Astrocyte (in vitro differentiated cells and primary cell): ENCODE data around the gene ACACB. TPM values are rescaled to one million over a fixed set of nuclear protein-coding genes. Genes with fewer than 3 reads are reported as not detected.

Experiments
- DNase-seq: peaks from one replicate; pipeline ENCODE4 v3.0.0-alpha.2; 2010; ENCODE audit warnings: low read depth
- FAIRE-seq: peaks from 2 replicates; lab custom pipeline; 2011; peaks lifted over from hg19 to GRCh38; lab: Jason Lieb, UNC
- H2AFZ ChIP-seq: 2 replicates; pipeline ENCODE4 v1.6.0; 2012; ENCODE audit warnings: low read depth, low read length, inconsistent platforms
- H3K27ac ChIP-seq: 2 replicates; pipeline ENCODE4 v1.5.1; 2011; ENCODE audit warnings: low read depth, low read length, inconsistent platforms
- H3K27me3 ChIP-seq: 2 replicates; pipeline ENCODE4 v1.6.0; 2011; ENCODE audit warnings: low read length, inconsistent platforms; ENCODE audit not compliant: insufficient read depth
- H3K36me3 ChIP-seq: 2 replicates; pipeline ENCODE4 v1.5.1; 2011; ENCODE audit warnings: low read length, inconsistent platforms; ENCODE audit not compliant: insufficient read depth
- H3K4me1 ChIP-seq: 2 replicates; pipeline ENCODE4 v1.5.1; 2011; ENCODE audit warnings: low read length, inconsistent platforms; ENCODE audit not compliant: insufficient read depth
- H3K4me2 ChIP-seq: 2 replicates; pipeline ENCODE4 v1.6.0; 2012; ENCODE audit warnings: low read length, inconsistent platforms
- H3K4me3 ChIP-seq: 2 replicates; pipeline ENCODE4 v1.5.1; 2011; ENCODE audit warnings: low read depth, mild to moderate bottlenecking, low read length, inconsistent platforms; ENCODE audit not compliant: insufficient read depth
- H3K79me2 ChIP-seq: 2 replicates; pipeline ENCODE4 v1.6.0; 2012; ENCODE audit warnings: mild to moderate bottlenecking, low read length, inconsistent platforms; ENCODE audit not compliant: insufficient read depth
- H3K9ac ChIP-seq: 2 replicates; pipeline ENCODE4 v1.6.0; 2012; ENCODE audit warnings: mild to moderate bottlenecking, low read length, inconsistent platforms
- H3K9me3 ChIP-seq: 2 replicates; pipeline ENCODE4 v1.5.1; 2012; ENCODE audit warnings: low read depth, mild to moderate bottlenecking, low read length, inconsistent platforms; ENCODE audit not compliant: insufficient read depth
- H4K20me1 ChIP-seq: 2 replicates; pipeline ENCODE4 v1.6.0; 2012; ENCODE audit warnings: low read length, inconsistent platforms; ENCODE audit not compliant: insufficient read depth
- H3K27ac Mint-ChIP-seq: one replicate; pipeline ENCODE4 v1.8.0; 2021; ENCODE audit warnings: mild to moderate bottlenecking, mixed read lengths; ENCODE audit not compliant: unreplicated experiment
- H3K27me3 Mint-ChIP-seq: one replicate; pipeline ENCODE4 v1.8.0; 2021; ENCODE audit warnings: low read depth, mixed read lengths; ENCODE audit not compliant: unreplicated experiment
- H3K36me3 Mint-ChIP-seq: one replicate; pipeline ENCODE4 v1.8.0; 2021; ENCODE audit warnings: low read depth, mixed read lengths; ENCODE audit not compliant: unreplicated experiment
- H3K4me1 Mint-ChIP-seq: one replicate; pipeline ENCODE4 v1.8.0; 2021; ENCODE audit warnings: low read depth, mixed read lengths; ENCODE audit not compliant: unreplicated experiment
- H3K4me3 Mint-ChIP-seq: one replicate; pipeline ENCODE4 v1.8.0; 2021; ENCODE audit warnings: mild to moderate bottlenecking, moderate library complexity, mixed read lengths; ENCODE audit not compliant: unreplicated experiment
- H3K9me3 Mint-ChIP-seq: one replicate; pipeline ENCODE4 v1.8.0; 2021; ENCODE audit warnings: mild to moderate bottlenecking, mixed read lengths; ENCODE audit not compliant: unreplicated experiment
- EZH2 ChIP-seq: IDR thresholded peaks from 2 replicates; pipeline ENCODE4 v1.6.1; 2012; ENCODE audit warnings: mild to moderate bottlenecking, low read length, inconsistent platforms; ENCODE audit not compliant: insufficient read depth
- total RNA-seq: library from RNA; stranded (reverse); gene quantifications from 2 replicates; pipeline ENCODE4 v1.2.1, GENCODE V29; 2021
- TF ChIP-seq, protein P1 (sequence below): IDR thresholded peaks from 2 replicates; pipeline ENCODE4 v1.5.1; 2011; ENCODE audit warnings: low read depth, mild to moderate bottlenecking, inconsistent platforms, low read length, moderate library complexity; ENCODE audit not compliant: insufficient read depth

ACACB gene
- total RNA-seq, 1 donor from 2014 or later, result 3.9 TPM

DNA sequence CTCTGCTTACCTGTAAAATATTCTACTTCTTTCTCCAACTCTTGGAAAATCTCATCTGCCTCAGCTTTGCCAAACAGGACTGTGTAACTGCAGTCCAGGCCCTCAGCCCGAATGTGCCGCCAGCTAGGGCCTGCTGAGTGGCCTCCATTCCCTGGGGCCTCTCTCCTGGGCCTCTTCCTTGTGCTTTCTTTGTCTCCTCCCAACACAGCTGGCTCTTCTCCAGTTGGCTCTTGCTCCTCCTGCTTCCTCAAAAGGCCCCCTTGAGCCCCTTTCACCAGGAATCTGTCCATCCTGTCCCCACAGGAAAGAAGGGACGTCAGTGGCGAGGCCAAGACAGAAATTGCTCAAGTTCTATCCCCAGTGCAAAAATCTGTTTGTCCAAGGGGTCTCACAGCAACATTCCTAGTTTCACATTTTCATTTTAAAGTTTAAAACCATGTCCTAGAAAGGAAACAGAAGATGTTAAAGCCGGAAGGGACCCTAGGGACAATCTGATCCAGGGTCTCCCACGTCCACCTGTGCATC lies 23.8 kb upstream of the ACACB start:
- H3K27ac ChIP-seq, result peak overlapping the region; percentile 63
- TF ChIP-seq, protein P1, sequence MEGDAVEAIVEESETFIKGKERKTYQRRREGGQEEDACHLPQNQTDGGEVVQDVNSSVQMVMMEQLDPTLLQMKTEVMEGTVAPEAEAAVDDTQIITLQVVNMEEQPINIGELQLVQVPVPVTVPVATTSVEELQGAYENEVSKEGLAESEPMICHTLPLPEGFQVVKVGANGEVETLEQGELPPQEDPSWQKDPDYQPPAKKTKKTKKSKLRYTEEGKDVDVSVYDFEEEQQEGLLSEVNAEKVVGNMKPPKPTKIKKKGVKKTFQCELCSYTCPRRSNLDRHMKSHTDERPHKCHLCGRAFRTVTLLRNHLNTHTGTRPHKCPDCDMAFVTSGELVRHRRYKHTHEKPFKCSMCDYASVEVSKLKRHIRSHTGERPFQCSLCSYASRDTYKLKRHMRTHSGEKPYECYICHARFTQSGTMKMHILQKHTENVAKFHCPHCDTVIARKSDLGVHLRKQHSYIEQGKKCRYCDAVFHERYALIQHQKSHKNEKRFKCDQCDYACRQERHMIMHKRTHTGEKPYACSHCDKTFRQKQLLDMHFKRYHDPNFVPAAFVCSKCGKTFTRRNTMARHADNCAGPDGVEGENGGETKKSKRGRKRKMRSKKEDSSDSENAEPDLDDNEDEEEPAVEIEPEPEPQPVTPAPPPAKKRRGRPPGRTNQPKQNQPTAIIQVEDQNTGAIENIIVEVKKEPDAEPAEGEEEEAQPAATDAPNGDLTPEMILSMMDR, result no peak
- TF ChIP-seq EZH2, result no peak
- peaks cover 2% of the 10 kb centered on the region for H3K27me3 Mint-ChIP-seq
- no peak for DNase-seq
- peaks cover 5% of the 10 kb centered on the region for H3K36me3 ChIP-seq
- peaks cover 6% of the 10 kb centered on the region for H3K9me3 Mint-ChIP-seq
- H3K4me1 Mint-ChIP-seq, result peaks cover 6% of the 10 kb centered on the region
- H3K27ac Mint-ChIP-seq, result peak overlapping the region; percentile 53
- H2AFZ ChIP-seq, result peak overlapping the region; percentile 97
- peak overlapping the region; percentile 93 for H3K4me2 ChIP-seq
- H3K4me3 ChIP-seq, result peak overlapping the region; percentile 72
- H3K4me3 Mint-ChIP-seq, result peak overlapping the region; percentile 63
- peaks cover 18% of the 10 kb centered on the region for H3K4me1 ChIP-seq
- peak overlapping the region; percentile 79 for H3K9ac ChIP-seq
- H4K20me1 ChIP-seq, result no peaks in the 10 kb centered on the region
- H3K9me3 ChIP-seq, result no peaks in the 10 kb centered on the region
- no peaks in the 10 kb centered on the region for H3K27me3 ChIP-seq
- no peak for FAIRE-seq
- H3K36me3 Mint-ChIP-seq, result peaks cover 10% of the 10 kb centered on the region
- H3K79me2 ChIP-seq, result peaks cover 28% of the 10 kb centered on the region

DNA sequence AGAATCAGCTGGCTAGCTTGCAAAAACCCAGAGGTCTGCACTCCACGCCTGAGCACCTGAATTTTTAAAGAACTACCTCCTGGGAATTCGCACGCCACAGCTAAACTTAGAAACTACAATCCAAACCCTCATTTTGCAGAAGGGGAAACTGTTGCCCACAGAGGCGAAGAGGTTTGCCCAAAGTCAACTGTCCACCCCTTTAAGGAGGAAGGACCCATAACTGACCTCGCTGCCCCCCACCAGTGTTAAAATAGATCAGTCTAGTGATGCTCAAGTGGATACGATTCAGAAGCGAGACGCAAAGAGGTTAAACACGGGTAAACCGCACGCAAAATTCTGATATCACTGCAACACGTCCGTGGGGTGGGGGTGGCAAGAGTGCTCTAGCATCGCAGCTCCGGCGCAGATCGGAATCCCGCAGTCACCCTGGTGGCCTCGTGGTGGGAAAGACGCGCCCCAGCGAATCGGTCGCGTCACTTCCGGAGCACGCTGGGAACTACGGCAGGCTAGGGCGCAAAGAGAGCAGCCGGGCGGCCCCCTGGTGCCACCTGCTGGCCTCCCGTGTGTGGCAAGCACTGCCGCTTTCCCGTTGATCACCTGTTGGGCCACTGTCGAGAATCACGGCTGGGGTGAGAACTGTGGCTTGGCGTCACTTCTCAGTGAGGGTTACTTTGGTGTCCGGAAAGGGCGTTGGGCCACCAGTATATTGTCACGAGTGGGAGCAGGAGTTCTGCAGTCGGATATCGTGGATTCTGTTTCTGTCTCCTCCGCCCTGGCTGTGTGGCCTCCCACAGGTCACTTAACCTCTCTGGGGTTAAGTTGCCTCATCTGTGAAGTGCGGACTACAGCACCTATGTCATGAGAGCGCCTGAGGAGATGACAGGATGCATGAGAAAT lies 23.1 kb upstream of the ACACB start, which contains the start of gene ALKBH2:
ALKBH2 (minus strand) TSS at position 451 of the 897 bp plus-strand sequence. CDS start 686 bp downstream, outside the sequence.
- peak within 1 kb of the TSS; percentile 79 for H3K9ac ChIP-seq
- peak within 1 kb of the TSS; percentile 63 for H3K27ac ChIP-seq
- no peak for TF ChIP-seq EZH2
- TF ChIP-seq, protein P1, result peak; percentile 88

More for the DNA sequence above, 23.1 kb upstream of the ACACB start, which contains the start of gene ALKBH2:
- peaks cover 18% of the 10 kb centered on the region for H3K4me1 ChIP-seq
- no peaks in the 10 kb centered on the region for H3K36me3 ChIP-seq
- peaks cover 6% of the 10 kb centered on the region for H3K9me3 Mint-ChIP-seq
- no peaks in the 10 kb centered on the region for H3K27me3 ChIP-seq
- H3K4me2 ChIP-seq, result peak within 1 kb of the TSS; percentile 93
- no peaks in the 10 kb centered on the region for H3K9me3 ChIP-seq
- H3K27me3 Mint-ChIP-seq, result peaks cover 2% of the 10 kb centered on the region
- H3K4me1 Mint-ChIP-seq, result peaks cover 6% of the 10 kb centered on the region
- peak; percentile 74 for DNase-seq
- H3K4me3 ChIP-seq, result peak within 1 kb of the TSS; percentile 72
- H3K27ac Mint-ChIP-seq, result peak within 1 kb of the TSS; percentile 53
- H2AFZ ChIP-seq, result peak within 1 kb of the TSS; percentile 97
- peak within 1 kb of the TSS; percentile 63 for H3K4me3 Mint-ChIP-seq
- H4K20me1 ChIP-seq, result no peaks in the 10 kb centered on the region
- H3K79me2 ChIP-seq, result peaks cover 28% of the 10 kb centered on the region
- peaks cover 10% of the 10 kb centered on the region for H3K36me3 Mint-ChIP-seq
- peak; percentile 78 for FAIRE-seq
